GM21447 (cell line): ENCODE data around the gene HIVEP3.

Experiments
- ATAC-seq: cut with Tn5 transposase; IDR thresholded peaks from one replicate; pipeline ENCODE4 v1.9.1; 2021; ENCODE audit not compliant: unreplicated experiment

HIVEP3 gene

DNA sequence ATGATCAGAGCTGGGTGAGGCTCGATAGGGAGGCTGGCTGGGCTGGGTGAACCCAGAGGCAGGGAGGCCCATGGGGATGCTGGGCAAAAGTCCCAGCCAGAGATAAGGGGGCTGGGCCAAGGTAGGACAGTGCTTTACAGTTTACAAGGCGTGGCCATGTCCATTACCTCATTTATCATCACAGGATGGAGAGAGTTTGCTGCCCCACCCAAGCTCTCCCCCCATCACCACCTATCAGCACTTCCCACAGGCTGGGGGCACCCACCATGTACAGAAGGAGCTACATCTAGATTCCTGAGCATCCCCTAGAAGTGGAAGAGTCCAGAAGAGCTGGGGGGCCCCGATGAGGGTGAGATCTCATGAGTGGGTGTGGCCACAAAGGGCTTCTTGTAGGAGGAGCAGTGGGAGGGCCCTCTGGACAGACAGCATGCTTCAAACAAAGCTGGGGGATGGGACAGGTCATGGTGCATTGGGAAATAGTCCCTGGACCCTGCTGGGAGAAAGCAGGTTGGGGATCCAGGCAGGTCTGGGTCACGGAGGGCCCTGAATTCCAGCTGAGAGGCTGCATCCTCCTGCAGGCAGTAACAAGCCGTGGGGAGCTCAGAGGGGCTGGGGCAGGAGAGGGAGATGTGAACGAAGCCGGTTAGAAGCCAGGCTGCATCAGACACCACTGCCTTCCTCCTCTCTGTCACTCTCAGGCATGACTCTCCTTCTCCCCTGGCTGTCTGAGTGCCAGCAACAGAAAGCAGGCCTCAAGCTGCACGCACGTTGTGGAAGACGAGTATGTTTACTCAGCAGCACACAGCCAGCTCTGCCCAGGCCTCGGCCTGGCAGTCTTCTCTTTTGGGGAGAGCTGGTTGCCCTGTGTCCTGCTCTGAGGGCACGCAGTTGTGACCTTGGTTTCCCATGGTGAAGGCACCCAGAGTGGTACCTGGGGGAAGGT, 202.3 kb downstream of the HIVEP3 start:
- no peak for ATAC-seq

DNA sequence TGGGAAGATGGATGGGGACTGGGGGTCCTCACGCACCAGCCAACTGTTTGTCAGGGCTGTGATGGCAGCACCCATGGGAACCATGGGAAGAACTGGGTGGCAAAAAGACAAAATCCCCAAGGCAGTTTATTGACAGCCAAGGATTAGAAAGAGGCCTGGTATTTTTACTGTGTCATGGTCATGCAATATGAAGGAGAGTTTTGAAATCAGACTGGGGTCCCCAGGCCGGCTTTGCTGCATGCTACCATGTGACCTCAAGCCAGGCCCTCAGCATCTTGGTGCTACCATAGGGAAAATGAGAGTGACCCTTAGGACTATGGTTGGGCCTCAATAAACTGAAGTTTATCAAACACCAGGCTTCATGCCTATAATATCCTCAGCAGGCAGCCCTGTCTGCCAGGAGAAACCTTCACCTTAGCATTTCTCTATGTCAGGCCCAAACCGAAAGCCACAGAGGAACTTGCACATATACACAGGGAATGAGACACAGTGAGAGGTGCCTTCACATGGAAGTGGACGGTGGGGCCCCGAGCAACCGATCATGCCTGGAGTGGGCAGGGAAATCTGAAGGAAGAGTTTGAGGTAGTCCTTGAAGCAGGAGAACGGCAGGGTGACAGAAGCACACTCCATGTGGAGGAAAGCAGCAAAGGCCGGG, 203.2 kb downstream of the HIVEP3 start:
- no peak for ATAC-seq

DNA sequence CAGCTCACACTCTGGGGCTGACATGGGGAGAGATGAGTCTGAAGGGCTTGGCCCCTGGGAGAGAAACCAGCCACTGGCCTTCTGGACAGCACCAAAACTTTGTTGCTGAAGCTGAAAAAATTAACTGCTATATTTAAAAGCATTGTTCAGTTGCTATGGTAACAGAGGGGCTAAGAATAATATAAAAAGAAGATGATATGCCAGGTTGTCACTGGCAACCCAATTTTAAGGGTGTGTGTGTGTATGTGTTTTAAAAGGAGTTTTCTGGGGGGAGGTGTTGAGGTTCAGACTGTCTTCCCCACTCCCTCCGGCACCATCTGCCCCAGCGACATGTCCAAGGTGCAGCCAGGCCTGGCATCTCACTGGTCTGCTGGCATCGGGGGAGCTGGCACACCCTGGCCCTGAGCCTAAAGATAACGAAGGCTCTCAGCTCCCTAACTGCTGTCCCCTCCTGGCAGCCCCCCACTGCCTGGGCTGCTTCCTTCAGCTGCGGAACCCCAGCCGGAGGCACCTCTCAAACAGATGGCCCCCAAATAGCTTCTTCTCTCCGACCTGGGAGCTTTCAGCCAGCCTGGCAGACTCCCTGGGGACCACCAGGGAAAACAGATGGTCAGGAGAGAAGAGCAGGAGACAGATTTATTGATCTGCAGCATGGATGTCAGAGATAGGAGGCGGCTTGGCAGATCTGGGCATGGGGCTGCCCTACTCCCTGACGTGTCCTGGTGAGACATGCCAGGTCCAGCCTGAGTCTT, 203.9 kb downstream of the HIVEP3 start:
- ATAC-seq = no peak

DNA sequence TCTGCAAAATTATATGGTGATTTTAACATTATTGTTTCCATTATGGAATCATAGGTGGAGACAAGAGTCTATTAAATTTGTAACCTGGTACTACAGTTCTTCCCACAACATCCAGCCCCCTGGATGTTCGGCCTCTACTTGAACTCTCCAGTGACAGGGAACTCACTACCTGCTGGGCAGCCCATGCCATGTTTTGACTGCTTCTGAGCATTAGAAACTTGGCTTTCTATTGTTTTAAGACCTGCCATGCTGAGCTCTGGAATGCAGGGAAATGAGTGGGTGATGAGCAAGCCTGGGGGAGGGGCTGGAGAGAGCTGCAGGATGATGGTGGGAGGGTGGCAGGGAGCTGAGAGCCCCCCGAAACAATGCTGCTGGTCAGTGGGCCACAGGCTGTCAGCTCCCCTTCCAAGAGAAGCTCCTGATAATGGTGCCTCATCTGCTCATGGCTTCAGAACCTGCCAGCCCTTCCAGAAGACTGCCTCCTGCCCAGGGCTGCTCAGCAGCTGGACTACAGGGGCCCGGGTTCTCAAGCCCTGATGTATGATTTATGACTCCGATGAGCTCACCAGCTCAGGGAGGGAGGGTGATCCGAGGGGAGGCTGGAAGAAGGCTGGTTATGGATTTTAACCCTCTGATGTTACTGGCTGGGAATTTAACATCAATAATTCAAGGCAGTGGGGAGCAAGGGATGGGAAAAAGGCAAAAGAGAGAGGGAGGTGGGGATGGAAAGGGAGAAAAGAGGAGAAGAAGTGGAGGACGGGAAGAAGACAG, 205.0 kb downstream of the HIVEP3 start:
- no peak for ATAC-seq

DNA sequence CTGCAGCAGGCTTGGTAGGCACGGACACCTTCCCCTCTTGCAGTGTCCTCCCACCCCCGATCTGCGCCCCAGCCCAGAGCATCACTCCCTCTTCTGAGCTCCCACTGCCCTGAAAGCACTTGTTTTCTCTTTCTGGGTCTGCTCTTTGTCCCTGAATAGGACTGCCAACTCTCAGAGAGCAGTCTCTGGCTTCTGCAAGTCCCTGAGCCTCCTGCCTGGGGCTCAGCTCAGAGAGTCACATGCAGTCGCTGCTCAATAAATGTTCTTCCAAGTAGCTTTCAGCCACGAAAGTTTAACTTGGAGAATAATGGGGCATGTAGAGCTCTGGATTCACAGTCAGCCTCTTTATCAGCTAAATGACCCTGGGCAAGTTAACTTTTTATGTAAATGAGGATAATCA, 205.6 kb downstream of the HIVEP3 start:
- no peak for ATAC-seq

DNA sequence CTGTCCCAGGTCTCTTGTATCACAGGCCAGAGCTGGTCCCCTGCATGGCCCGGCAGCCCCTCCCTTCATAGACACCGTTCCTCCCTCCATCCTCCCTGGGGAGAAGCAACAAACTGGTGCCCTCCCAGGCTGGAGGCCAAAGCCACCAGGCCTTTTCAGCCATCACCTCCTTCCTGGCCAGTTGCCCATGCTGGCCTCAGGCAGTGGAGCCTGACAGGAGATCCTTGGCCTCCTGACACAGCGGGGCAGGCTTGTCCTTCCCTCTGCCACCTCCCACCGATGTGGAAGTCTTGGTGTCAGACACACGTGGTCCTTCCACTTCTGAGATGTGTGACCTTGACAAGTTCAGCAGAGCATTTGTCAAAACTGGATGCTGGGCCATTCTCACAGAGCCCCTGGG, 206.0 kb downstream of the HIVEP3 start:
- ATAC-seq = no peak

DNA sequence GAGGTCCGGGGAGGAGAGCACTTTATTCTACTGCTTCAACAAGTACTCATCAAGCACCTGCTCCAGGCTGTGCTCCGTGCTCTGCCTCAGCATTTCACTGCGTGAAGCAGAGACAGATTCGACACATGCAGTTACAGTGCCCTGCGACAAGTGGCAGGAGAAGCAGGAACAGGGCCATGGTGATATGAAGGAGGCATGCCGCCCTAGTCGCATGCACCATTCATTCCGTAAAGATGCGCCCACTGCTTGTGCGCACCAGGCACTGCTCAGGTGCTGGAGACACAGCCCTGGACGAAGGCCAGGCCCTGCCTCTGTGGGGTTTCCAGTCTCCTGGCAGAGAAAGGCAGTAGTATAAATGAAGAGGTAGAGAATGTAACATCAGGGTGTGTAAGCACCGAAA, 206.6 kb downstream of the HIVEP3 start:
- ATAC-seq = no peak

DNA sequence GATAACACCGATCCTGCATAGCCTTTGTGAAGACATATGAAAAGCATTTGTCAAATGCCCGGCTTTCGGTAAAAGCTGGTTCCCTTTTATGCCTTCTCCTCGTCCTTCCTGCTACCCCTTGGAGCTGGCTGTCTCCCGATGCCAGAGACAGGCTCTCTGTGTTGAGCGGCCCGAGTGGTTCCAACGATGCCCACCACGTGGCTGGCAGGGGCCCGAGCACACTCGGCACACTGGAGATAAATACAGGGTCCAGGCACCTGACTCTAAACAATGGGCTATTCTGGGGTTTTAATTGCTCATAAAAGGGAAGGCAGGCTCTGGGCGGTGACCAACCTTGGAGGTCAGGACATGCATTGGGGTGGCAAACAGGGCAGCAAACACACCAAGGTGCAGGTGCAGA, 207.1 kb downstream of the HIVEP3 start:
- no peak for ATAC-seq

DNA sequence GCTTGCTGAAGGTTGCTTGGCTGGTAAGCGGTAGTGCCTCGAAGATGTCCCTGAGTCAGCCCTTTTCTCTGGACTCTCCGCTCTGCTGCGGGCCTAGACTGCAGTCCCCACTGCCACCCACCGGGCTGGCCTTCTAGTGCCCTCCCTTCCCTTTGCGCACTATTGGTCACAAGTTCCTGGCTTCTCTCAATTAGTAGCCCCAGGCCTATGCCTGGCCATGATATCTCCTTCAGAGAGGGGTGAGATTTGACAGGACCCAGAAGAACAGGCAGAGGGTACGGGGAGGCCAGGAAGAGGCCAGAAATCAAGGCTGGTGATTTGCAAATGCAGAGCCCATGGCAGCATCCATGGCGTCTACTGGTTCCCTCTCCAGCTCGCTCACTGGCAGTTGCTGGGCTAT, 207.7 kb downstream of the HIVEP3 start:
- ATAC-seq = no peak

DNA sequence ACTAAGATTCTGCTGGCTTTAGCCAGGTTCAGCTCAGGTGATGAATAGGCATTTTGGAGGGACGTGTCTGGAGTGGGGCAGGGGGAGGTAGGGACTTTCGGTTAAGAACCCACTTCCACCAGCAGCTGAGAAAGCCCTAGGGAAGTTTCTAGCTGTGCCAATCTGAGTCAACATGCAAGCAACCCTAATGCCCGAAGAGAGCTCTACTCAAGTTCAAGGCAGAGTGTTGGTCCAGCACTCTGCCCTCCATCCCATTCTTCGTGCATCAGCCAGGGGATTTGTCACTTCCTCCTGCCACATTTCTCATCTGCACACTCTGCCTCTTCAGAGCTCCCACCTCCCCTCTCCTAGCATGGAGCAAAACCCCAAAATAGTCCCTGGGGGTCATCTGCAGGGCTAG, 208.8 kb downstream of the HIVEP3 start:
- ATAC-seq = no peak

DNA sequence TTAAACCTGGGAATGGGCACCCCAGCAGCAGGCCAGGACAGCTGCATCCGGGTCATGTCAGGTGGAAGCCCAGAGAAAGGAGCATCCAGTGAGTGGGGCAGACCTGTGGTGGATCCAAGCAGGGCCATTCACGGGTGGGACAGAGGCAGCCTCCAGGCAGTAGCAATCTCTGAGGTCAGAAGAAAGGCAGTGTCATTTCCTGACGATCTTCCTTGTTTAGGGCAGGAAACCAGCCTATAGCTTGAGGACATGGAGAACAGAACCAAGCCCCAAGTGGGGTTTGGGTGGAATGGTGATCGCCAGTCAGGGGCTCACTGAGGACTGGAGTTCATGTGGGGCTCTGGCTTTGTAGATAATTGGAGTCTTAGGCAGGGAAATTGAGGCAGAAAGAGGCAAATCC, 209.4 kb downstream of the HIVEP3 start:
- no peak for ATAC-seq

DNA sequence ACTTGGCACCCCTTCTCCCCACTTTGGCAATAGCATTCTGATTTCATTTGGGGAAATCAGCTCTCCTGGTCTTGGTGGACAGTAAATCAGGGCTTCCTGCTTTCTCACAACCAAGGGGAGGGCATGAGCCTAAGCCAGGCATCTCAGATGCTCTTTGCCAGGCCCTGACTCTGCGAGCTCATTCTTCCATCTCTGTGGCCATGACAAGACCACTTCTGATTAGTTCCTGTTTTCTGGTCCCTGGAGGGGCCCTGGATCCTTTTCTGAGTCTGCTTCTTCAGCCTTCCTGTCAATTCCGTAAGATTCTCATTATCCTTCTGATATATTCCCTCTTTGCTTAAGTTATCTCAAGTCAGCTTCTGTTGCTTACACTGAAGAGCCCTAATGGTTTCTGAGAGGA, 210.4 kb downstream of the HIVEP3 start:
- ATAC-seq = no peak

DNA sequence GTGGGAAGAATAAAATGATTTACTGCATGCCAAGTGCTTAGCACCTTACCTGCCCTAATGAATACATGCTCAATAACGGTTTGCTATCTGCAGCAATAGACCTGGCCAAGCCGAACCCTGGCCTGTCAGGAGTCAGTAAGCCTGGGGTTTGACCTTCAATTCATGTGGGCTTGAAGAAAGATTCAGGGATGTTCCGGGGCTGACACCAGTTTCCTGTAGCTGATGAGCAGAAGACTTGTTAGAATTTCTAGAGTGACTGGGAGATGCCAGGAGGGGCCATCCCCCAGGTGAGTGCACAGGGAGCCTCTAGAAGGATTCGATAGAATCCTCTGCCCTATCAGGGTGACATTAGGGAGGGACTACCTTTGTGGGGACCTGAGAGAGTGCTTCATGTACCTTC, 210.9 kb downstream of the HIVEP3 start:
- no peak for ATAC-seq

DNA sequence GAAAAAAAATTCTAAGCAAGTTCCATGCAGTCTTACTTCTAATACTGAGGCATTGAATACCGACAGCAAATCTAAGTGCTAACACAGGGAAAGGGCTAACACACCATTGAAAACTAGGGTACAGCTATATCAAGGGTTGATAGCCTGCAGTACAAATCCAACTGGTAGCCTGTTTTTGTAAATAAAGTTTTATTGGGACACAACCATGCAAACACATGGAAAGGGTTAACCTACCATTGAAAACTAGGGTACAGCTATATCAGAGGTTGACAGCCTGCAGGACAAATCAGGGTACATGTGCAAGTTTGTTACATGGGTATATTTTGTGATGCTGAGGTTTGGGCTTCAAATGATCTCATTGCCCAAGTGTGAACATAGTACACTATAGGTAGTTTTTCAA, 212.9 kb downstream of the HIVEP3 start:
- ATAC-seq = no peak

DNA sequence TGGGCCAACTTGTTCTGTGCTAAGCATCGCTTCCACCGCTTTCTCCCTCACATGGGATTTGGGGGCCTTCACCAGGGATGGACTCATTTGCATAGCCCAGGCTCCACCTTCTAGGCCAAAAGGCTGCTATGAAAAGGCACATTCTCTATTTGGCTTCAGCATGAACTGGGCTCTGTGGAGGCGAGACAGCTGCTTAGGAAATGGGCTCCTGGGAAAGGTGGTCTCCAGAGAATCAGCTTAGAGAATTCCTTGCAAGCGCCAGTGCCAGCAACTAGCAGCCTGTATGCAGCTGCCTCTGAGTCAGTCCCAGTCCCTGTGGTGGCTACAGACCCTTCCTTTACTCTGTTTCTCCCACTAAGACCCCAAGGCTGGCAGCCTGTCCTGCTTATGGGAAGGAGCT, 214.5 kb downstream of the HIVEP3 start:
- ATAC-seq = no peak

DNA sequence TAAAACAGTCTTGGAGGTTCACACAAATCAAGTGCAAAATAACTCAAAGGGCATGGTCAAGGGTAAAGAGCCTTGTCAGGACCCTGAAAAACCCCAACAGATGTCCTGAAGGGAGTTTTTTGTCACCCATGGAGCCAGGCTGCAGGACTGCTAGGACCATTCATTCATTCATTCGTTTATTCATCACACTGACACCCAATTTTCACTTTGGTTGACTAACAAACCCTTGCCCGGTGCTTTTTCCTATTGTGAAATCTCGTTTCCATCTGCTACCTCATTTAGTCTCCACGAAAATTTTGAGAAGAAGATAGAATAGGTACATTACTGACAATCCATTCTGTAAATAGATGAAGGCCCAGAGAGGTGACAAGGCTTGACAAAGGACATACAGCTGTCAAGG, 216.0 kb downstream of the HIVEP3 start:
- ATAC-seq = no peak

DNA sequence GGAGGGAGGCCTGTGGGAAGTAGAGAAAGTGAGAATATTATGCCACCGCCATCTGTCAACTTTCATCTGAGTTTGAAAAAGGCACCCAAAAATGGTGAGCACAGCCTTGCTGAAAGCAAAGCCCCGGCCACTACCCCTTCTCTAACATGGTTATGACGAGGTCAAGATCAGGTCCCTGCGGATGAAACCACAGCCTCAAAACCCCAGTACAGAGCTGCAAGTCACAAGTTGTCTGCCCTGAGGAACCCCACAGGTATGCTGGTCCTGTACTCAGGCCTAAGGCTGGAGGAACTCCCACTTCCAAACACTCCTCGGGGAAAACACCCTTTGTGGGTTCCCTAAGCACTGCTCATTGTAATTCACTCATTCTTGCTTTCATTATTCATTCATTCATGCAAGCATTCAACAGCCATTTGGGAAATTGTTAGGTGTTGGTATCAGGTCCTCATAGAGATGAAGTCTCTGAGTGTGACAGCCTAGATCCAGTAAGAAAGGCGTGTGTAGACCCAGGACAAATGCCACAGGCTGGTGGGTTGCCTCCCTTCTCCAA, 217.7 kb downstream of the HIVEP3 start:
- ATAC-seq = no peak

DNA sequence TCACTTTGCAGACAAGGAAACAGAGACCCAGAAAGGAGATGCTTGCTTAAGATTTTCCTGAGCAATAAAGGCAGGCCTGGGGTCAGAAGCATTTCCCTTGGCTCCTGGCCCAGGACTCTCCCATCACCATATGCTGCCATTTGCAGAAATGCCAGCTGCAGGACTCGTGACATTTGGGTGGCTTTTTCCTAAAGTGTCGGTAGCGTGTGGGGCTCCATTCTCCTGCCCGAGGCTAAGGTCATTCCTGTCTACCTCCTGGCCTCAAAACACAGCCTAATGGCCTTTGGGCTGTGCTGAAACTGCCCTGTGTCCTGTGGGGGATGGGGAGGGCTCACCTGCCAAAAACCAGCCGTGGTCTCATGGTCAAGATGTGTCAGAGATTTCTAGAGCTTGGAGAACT, 218.1 kb downstream of the HIVEP3 start:
- no peak for ATAC-seq

DNA sequence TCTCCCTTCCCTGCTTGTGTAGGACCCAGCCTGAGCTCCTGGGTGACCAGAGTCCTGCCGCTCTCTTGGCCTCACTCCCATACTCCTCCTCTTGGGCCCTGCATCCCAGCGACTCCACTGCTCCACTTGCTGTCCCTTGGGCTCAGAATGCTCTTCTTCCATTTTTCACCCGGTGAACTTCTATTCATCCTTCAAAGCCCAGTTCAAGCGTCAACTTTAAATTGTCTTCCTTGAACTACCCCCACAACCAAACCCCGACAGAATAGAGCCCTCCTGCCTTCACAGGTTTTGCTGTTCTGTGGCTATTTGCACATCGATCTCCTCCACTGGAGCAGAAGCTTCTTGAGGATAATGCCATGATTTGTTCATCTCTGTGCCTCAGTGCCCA, 218.9 kb downstream of the HIVEP3 start:
- ATAC-seq = no peak

DNA sequence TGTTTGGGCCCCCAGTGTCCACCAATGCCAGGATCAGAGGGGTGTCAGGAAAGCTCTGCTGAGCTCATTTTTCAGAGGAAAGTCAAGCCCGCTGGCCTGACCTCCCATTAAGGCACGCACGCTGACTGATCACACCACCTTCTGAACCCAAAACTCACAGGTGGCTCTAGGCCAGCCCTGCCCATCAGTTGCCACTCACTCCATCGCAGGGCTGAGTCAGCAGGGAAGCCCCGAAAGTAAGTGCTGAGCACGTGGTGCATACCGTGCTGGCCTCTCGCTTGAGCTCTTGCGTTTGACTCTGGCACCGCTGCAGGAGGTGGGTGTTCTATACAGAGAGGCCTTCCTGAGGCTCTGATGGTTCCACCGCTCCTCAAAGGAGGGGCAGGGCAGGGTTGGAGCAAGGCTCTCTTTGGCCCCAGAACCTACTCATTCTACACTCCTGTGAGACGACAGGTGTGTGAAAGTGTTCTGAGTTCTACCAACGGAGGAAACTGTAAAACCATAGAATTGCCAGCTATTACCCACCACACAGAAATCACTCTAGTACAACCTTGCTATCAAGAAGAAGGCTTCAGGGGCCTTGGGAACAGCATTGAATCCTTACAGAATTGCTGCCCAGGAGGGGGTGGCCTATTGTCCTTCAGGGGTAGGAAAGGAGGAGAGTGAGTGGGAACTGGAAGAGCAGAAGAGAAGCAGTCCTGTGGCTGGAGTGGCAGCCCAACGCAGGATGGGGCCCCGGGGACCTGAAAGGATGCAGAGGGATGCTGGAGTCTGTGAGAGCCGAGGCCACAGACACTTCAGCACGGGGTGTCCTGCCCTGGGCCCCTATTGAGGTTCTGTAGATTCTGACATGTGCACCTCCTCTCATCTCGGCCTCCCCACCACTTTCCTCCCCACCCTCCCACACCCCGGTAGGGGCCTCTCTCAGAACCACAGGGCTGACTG, 219.5 kb downstream of the HIVEP3 start:
- peak; percentile 81 for ATAC-seq
